GM19035 (cell line): Measurements from ENCODE around the gene LCK.
A peak's percentile ranks its signal among the peaks of the same experiment; 100 is the strongest.

ENCODE experiments used
- ATAC-seq: cut with Tn5 transposase; IDR thresholded peaks from one replicate; pipeline ENCODE4 v1.9.1; 2021; ENCODE audit not compliant: unreplicated experiment

Gene LCK

GRCh38 chr1:32250893-32251716 lies at the start of gene LCK:
Gene LCK, plus strand, starts transcription at chr1:32251265. Its CDS starts 23,065 bp downstream, at chr1:32274330.
- ATAC-seq: no peak

- ATAC-seq: no peak
Measured at GRCh38 chr1:32204943-32205361, 46.1 kb upstream of the LCK start.

GRCh38 chr1:32205401-32206370 lies 45.4 kb upstream of the LCK start, which contains the start of gene IQCC:
Gene IQCC, plus strand, starts transcription at chr1:32205671. Its CDS starts 11 bp downstream, at chr1:32205682.
- peak; percentile 45 for ATAC-seq

GRCh38 chr1:32208469-32208868 lies 42.6 kb upstream of the LCK start:
- ATAC-seq: no peak

- ATAC-seq: no peak
Measured at GRCh38 chr1:32208891-32209328, 42.2 kb upstream of the LCK start, which contains the start of gene DCDC2B. Gene DCDC2B, plus strand, starts transcription at chr1:32209089. Its CDS starts 5 bp downstream, at chr1:32209094.

GRCh38 chr1:32215629-32216480 lies 35.2 kb upstream of the LCK start:
- ATAC-seq: no peak

GRCh38 chr1:32216566-32216965 lies 34.5 kb upstream of the LCK start:
- ATAC-seq: no peak

GRCh38 chr1:32219022-32219421 lies 32.0 kb upstream of the LCK start:
- ATAC-seq: no peak

GRCh38 chr1:32220746-32221580 lies 30.1 kb upstream of the LCK start:
- ATAC-seq: no peak

GRCh38 chr1:32221581-32221979 lies 29.5 kb upstream of the LCK start:
- no peak for ATAC-seq

- peak; percentile 93 for ATAC-seq
Measured at GRCh38 chr1:32221980-32222755, 28.9 kb upstream of the LCK start, which contains the start of the genes EIF3I and TMEM234. Gene EIF3I, plus strand, starts transcription at chr1:32222407. Its CDS starts 35 bp downstream, at chr1:32222442. Gene TMEM234, minus strand, starts transcription at chr1:32222353. Its CDS starts 31 bp downstream, at chr1:32222322.

GRCh38 chr1:32223683-32224082 lies 27.4 kb upstream of the LCK start:
- ATAC-seq: no peak

- ATAC-seq: no peak
Measured at GRCh38 chr1:32224285-32224684, 26.8 kb upstream of the LCK start.

- no peak for ATAC-seq
Measured at GRCh38 chr1:32228771-32229170, 22.3 kb upstream of the LCK start.

GRCh38 chr1:32231843-32232432 lies 19.1 kb upstream of the LCK start:
- ATAC-seq: no peak

- no peak for ATAC-seq
Measured at GRCh38 chr1:32232558-32233304, 18.3 kb upstream of the LCK start.

- no peak for ATAC-seq
Measured at GRCh38 chr1:32234792-32235191, 16.3 kb upstream of the LCK start.

- no peak for ATAC-seq
Measured at GRCh38 chr1:32239337-32239736, 11.7 kb upstream of the LCK start.
